Activated naive CD8-positive, alpha-beta T cell (primary cell): ENCODE results near the gene TLK1.

Experiments used
- H3K27ac Mint-ChIP-seq: one replicate; pipeline ENCODE4 v1.8.0; 2021; ENCODE audit warnings: mixed read lengths
- H3K27me3 Mint-ChIP-seq: one replicate; pipeline ENCODE4 v1.8.0; 2021; ENCODE audit warnings: mixed read lengths
- H3K36me3 Mint-ChIP-seq: one replicate; pipeline ENCODE4 v1.8.0; 2021; ENCODE audit warnings: mixed read lengths
- H3K4me1 Mint-ChIP-seq: one replicate; pipeline ENCODE4 v1.8.0; 2021; ENCODE audit warnings: low read depth, mixed read lengths
- H3K4me3 Mint-ChIP-seq: one replicate; pipeline ENCODE4 v1.8.0; 2021; ENCODE audit warnings: mild to moderate bottlenecking, mixed read lengths
- H3K9me3 Mint-ChIP-seq: one replicate; pipeline ENCODE4 v1.8.0; 2021; ENCODE audit warnings: low read depth, mixed read lengths

TLK1 gene

GRCh38 chr2:171046048-171046560, 114.6 kb downstream of the TLK1 start:
- Mint-ChIP-seq H3K36me3 (peaks cover 34% of the 10 kb centered on the region), H3K27ac (no peak overlapping the region), H3K9me3 (no peaks in the 10 kb centered on the region), H3K4me3 (no peak overlapping the region), H3K27me3 (no peaks in the 10 kb centered on the region), H3K4me1 (peaks cover 31% of the 10 kb centered on the region)

GRCh38 chr2:171044416-171044815, 116.3 kb downstream of the TLK1 start:
- H3K4me1 Mint-ChIP-seq = peaks cover 31% of the 10 kb centered on the region
- peak overlapping the region; percentile 5 for H3K4me3 Mint-ChIP-seq
- no peaks in the 10 kb centered on the region for H3K27me3 Mint-ChIP-seq
- no peaks in the 10 kb centered on the region for H3K9me3 Mint-ChIP-seq
- H3K36me3 Mint-ChIP-seq = peaks cover 29% of the 10 kb centered on the region
- peak overlapping the region; percentile 52 for H3K27ac Mint-ChIP-seq

- H3K4me3 Mint-ChIP-seq = peak overlapping the region; percentile 33
- H3K36me3 Mint-ChIP-seq = peaks cover 34% of the 10 kb centered on the region
- peak overlapping the region; percentile 84 for H3K27ac Mint-ChIP-seq
- peaks cover 31% of the 10 kb centered on the region for H3K4me1 Mint-ChIP-seq
- H3K9me3 Mint-ChIP-seq = no peaks in the 10 kb centered on the region
- H3K27me3 Mint-ChIP-seq = no peaks in the 10 kb centered on the region
Observed at GRCh38 chr2:171042253-171042969, 118.3 kb downstream of the TLK1 start.

GRCh38 chr2:171036532-171036931, 124.2 kb downstream of the TLK1 start:
- Mint-ChIP-seq H3K4me3 (no peak overlapping the region), H3K36me3 (peaks cover 38% of the 10 kb centered on the region), H3K27ac (no peak overlapping the region)

GRCh38 chr2:171034315-171034714, 126.4 kb downstream of the TLK1 start:
- H3K36me3 Mint-ChIP-seq = peaks cover 34% of the 10 kb centered on the region
- H3K27ac Mint-ChIP-seq = no peak overlapping the region
- H3K4me3 Mint-ChIP-seq = no peak overlapping the region
- H3K27me3 Mint-ChIP-seq = no peaks in the 10 kb centered on the region
- H3K4me1 Mint-ChIP-seq = peaks cover 2% of the 10 kb centered on the region
- peaks cover 4% of the 10 kb centered on the region for H3K9me3 Mint-ChIP-seq

More at GRCh38 chr2:171036532-171036931, 124.2 kb downstream of the TLK1 start:
- H3K9me3 Mint-ChIP-seq = peaks cover 4% of the 10 kb centered on the region
- H3K27me3 Mint-ChIP-seq = no peaks in the 10 kb centered on the region
- peaks cover 2% of the 10 kb centered on the region for H3K4me1 Mint-ChIP-seq

- no peak overlapping the region for H3K27ac Mint-ChIP-seq
Observed at GRCh38 chr2:171025214-171025613, 135.5 kb downstream of the TLK1 start.

GRCh38 chr2:171018522-171018921, 142.2 kb downstream of the TLK1 start:
- H3K27me3 Mint-ChIP-seq = no peaks in the 10 kb centered on the region
- H3K4me1 Mint-ChIP-seq = peaks cover 28% of the 10 kb centered on the region
- no peaks in the 10 kb centered on the region for H3K9me3 Mint-ChIP-seq
- H3K27ac Mint-ChIP-seq = no peak overlapping the region
- peaks cover 34% of the 10 kb centered on the region for H3K36me3 Mint-ChIP-seq
- H3K4me3 Mint-ChIP-seq = no peak overlapping the region

More at GRCh38 chr2:171025214-171025613, 135.5 kb downstream of the TLK1 start:
- Mint-ChIP-seq H3K4me1 (peaks cover 10% of the 10 kb centered on the region), H3K36me3 (peaks cover 22% of the 10 kb centered on the region), H3K9me3 (no peaks in the 10 kb centered on the region), H3K4me3 (no peak overlapping the region), H3K27me3 (no peaks in the 10 kb centered on the region)

- no peak overlapping the region for H3K27ac Mint-ChIP-seq
Observed at GRCh38 chr2:171016125-171016524, 144.6 kb downstream of the TLK1 start.

GRCh38 chr2:171013851-171014250, 146.8 kb downstream of the TLK1 start:
- Mint-ChIP-seq H3K27me3 (no peaks in the 10 kb centered on the region), H3K9me3 (no peaks in the 10 kb centered on the region), H3K36me3 (peaks cover 34% of the 10 kb centered on the region), H3K27ac (no peak overlapping the region), H3K4me3 (no peak overlapping the region), H3K4me1 (peaks cover 14% of the 10 kb centered on the region)

More at GRCh38 chr2:171016125-171016524, 144.6 kb downstream of the TLK1 start:
- no peaks in the 10 kb centered on the region for H3K9me3 Mint-ChIP-seq
- no peaks in the 10 kb centered on the region for H3K27me3 Mint-ChIP-seq
- H3K36me3 Mint-ChIP-seq = peaks cover 26% of the 10 kb centered on the region
- peaks cover 26% of the 10 kb centered on the region for H3K4me1 Mint-ChIP-seq
- H3K4me3 Mint-ChIP-seq = no peak overlapping the region

GRCh38 chr2:171009386-171009785, 151.3 kb downstream of the TLK1 start:
- H3K27me3 Mint-ChIP-seq = no peaks in the 10 kb centered on the region
- peak overlapping the region; percentile 41 for H3K27ac Mint-ChIP-seq

GRCh38 chr2:171008550-171009205, 152.0 kb downstream of the TLK1 start:
- no peaks in the 10 kb centered on the region for H3K27me3 Mint-ChIP-seq
- peak overlapping the region; percentile 41 for H3K27ac Mint-ChIP-seq
- no peaks in the 10 kb centered on the region for H3K9me3 Mint-ChIP-seq
- H3K4me1 Mint-ChIP-seq = no peaks in the 10 kb centered on the region
- H3K4me3 Mint-ChIP-seq = no peak overlapping the region
- peaks cover 26% of the 10 kb centered on the region for H3K36me3 Mint-ChIP-seq

More at GRCh38 chr2:171009386-171009785, 151.3 kb downstream of the TLK1 start:
- Mint-ChIP-seq H3K9me3 (no peaks in the 10 kb centered on the region), H3K4me3 (no peak overlapping the region), H3K4me1 (no peaks in the 10 kb centered on the region), H3K36me3 (peaks cover 28% of the 10 kb centered on the region)

- Mint-ChIP-seq H3K9me3 (no peaks in the 10 kb centered on the region), H3K27ac (peak overlapping the region; percentile 66), H3K4me3 (no peak overlapping the region), H3K36me3 (peaks cover 21% of the 10 kb centered on the region), H3K27me3 (no peaks in the 10 kb centered on the region), H3K4me1 (no peaks in the 10 kb centered on the region)
Observed at GRCh38 chr2:171004833-171005232, 155.9 kb downstream of the TLK1 start.

GRCh38 chr2:171004363-171004762, 156.3 kb downstream of the TLK1 start:
- Mint-ChIP-seq H3K27me3 (no peaks in the 10 kb centered on the region), H3K27ac (no peak overlapping the region), H3K9me3 (no peaks in the 10 kb centered on the region), H3K4me3 (no peak overlapping the region), H3K4me1 (no peaks in the 10 kb centered on the region), H3K36me3 (peaks cover 17% of the 10 kb centered on the region)

GRCh38 chr2:170999654-171000053, 161.0 kb downstream of the TLK1 start:
- Mint-ChIP-seq H3K9me3 (no peaks in the 10 kb centered on the region), H3K4me1 (no peaks in the 10 kb centered on the region), H3K27ac (no peak overlapping the region), H3K36me3 (peaks cover 12% of the 10 kb centered on the region), H3K27me3 (no peaks in the 10 kb centered on the region), H3K4me3 (no peak overlapping the region)

- Mint-ChIP-seq H3K4me1 (no peaks in the 10 kb centered on the region), H3K36me3 (peaks cover 8% of the 10 kb centered on the region), H3K27ac (no peak overlapping the region), H3K27me3 (no peaks in the 10 kb centered on the region), H3K9me3 (no peaks in the 10 kb centered on the region), H3K4me3 (no peak overlapping the region)
Observed at GRCh38 chr2:170997893-170998597, 162.6 kb downstream of the TLK1 start.
